H1 (cell line): ENCODE results near the gene PAXX. TPM values are rescaled to one million over a fixed set of nuclear protein-coding genes. Genes with fewer than 3 reads are reported as not detected.

Source experiments
- CTCF ChIA-PET: fragments of 300-600 bp; sonication (Branson Sonifier 250); formaldehyde crosslinking; loops from one replicate; lab custom pipeline; 2021; ENCODE audit not compliant: partially characterized antibody; lab: Charles Lee
- POLR2A ChIA-PET: fragments of 300-600 bp; sonication (Branson Sonifier 250); formaldehyde crosslinking; loops from one replicate; lab custom pipeline; 2021; ENCODE audit warnings: inconsistent platforms; ENCODE audit not compliant: partially characterized antibody; lab: Charles Lee
- DNase-seq, 2 experiments: peaks; one replicate each; pipeline versions ENCODE4 v3.0.0 to v3.0.0-alpha.2; 2010 to 2022; ENCODE audit warnings: low spot score in 2 of 2, low read depth in 1 of 2, mixed read lengths in 1 of 2
- FAIRE-seq: peaks from 2 replicates; lab custom pipeline; 2011; peaks lifted over from hg19 to GRCh38; lab: Jason Lieb, UNC
- H2AFZ ChIP-seq: 2 replicates; pipeline ENCODE4 v1.8.1; 2012; ENCODE audit warnings: low read length, inconsistent platforms
- H2AK5ac ChIP-seq: 2 replicates; pipeline ENCODE4 v1.6.1; 2013; ENCODE audit warnings: low read depth, low read length
- H2BK120ac ChIP-seq: replicated peaks from 2 replicates; pipeline ENCODE3; 2013; ENCODE audit warnings: low read depth, low read length, inconsistent platforms
- H2BK12ac ChIP-seq: 2 replicates; pipeline ENCODE4 v1.6.1; 2013; ENCODE audit warnings: low read depth, low read length
- H2BK15ac ChIP-seq: 2 replicates; pipeline ENCODE4 v1.6.1; 2013; ENCODE audit warnings: low read length
- H2BK20ac ChIP-seq: 2 replicates; pipeline ENCODE4 v1.6.1; 2013; ENCODE audit warnings: low read length
- H2BK5ac ChIP-seq: 2 replicates; pipeline ENCODE4 v1.6.1; 2013; ENCODE audit warnings: low read depth, low read length
- H3K14ac ChIP-seq: 2 replicates; pipeline ENCODE4 v1.6.1; 2013; ENCODE audit warnings: inconsistent platforms; ENCODE audit not compliant: insufficient read length
- H3K18ac ChIP-seq: 2 replicates; pipeline ENCODE4 v1.6.1; 2013; ENCODE audit warnings: low read length; ENCODE audit errors: extremely low read depth
- H3K23ac ChIP-seq: 2 replicates; pipeline ENCODE4 v1.6.1; 2013; ENCODE audit warnings: inconsistent platforms; ENCODE audit not compliant: insufficient read length
- H3K23me2 ChIP-seq: 2 replicates; pipeline ENCODE4 v1.6.1; 2013; ENCODE audit warnings: low read depth, low read length
- H3K27ac ChIP-seq: 2 replicates; pipeline ENCODE4 v1.6.1; 2011; ENCODE audit warnings: low read depth, low read length, inconsistent platforms
- H3K27me3 ChIP-seq, 4 experiments: replicated peaks in 1 of 4; 1 replicate in 1 of 4; 2 replicates in 3 of 4; pipeline versions ENCODE4 v1.6.1 to v1.8.1; 2011 to 2013; ENCODE audit warnings: low read length in 3 of 4, mild to moderate bottlenecking in 3 of 4, inconsistent platforms in 2 of 4, mixed read lengths in 2 of 4, moderate library complexity in 1 of 4; ENCODE audit not compliant: control insufficient read depth in 3 of 4, insufficient read depth in 3 of 4; ENCODE audit errors: extremely low read depth in 1 of 4
- H3K36me3 ChIP-seq, 4 experiments: 2 replicates each; pipeline versions ENCODE4 v1.6.1 to v1.8.1; 2011 to 2013; ENCODE audit warnings: mild to moderate bottlenecking in 4 of 4, low read length in 3 of 4, moderate library complexity in 2 of 4, control low read depth in 1 of 4, inconsistent platforms in 1 of 4; ENCODE audit not compliant: insufficient read depth in 4 of 4, control insufficient read depth in 2 of 4
- H3K4ac ChIP-seq: replicated peaks from 2 replicates; pipeline ENCODE3; 2013; ENCODE audit warnings: low read length, low read depth, mixed read lengths, inconsistent platforms; ENCODE audit not compliant: insufficient read length
- H3K4me1 ChIP-seq, 4 experiments: replicated peaks in 1 of 4; 1 replicate in 1 of 4; 2 replicates in 3 of 4; pipeline versions ENCODE4 v1.6.1 to v1.8.1; 2011 to 2013; ENCODE audit warnings: low read length in 3 of 4, inconsistent platforms in 2 of 4, mixed read lengths in 1 of 4; ENCODE audit not compliant: insufficient read depth in 4 of 4, control insufficient read depth in 3 of 4
- H3K4me2 ChIP-seq, 2 experiments: 2 replicates each; pipeline versions ENCODE4 v1.6.1 to v1.8.1; 2011 to 2013; ENCODE audit warnings: low read depth in 2 of 2, low read length in 2 of 2, control low read depth in 1 of 2, inconsistent platforms in 1 of 2, mild to moderate bottlenecking in 1 of 2; ENCODE audit not compliant: insufficient read depth in 1 of 2
- H3K4me3 ChIP-seq, 4 experiments: fragments of 200-600, 300-600 bp in 1 of 4; sonication (generic), shearing (Covaris generic), sonication (Bioruptor Twin) in 1 of 4; 2 replicates each; pipeline versions ENCODE4 v1.5.1 to v1.8.1; 2011 to 2016; ENCODE audit warnings: low read length in 4 of 4, low read depth in 3 of 4, control low read depth in 2 of 4, inconsistent platforms in 2 of 4, mild to moderate bottlenecking in 2 of 4, mixed read lengths in 1 of 4, moderate library complexity in 1 of 4; ENCODE audit not compliant: insufficient read depth in 2 of 4; ENCODE audit errors: extremely low read depth in 1 of 4
- H3K56ac ChIP-seq: replicated peaks from 2 replicates; pipeline ENCODE3; 2013; ENCODE audit warnings: low read depth, mild to moderate bottlenecking, mixed read lengths, low read length, inconsistent platforms; ENCODE audit not compliant: insufficient read length
- H3K79me1 ChIP-seq: 2 replicates; pipeline ENCODE4 v1.6.1; 2013; ENCODE audit warnings: low read depth, low read length, control low read depth
- H3K79me2 ChIP-seq, 2 experiments: 2 replicates each; pipeline versions ENCODE4 v1.6.1 to v1.8.1; 2012 to 2013; ENCODE audit warnings: low read length in 2 of 2, mild to moderate bottlenecking in 2 of 2, inconsistent platforms in 1 of 2; ENCODE audit not compliant: insufficient read depth in 2 of 2, control insufficient read depth in 1 of 2
- H3K9ac ChIP-seq, 4 experiments: replicated peaks in 1 of 4; 1 replicate in 1 of 4; 2 replicates in 3 of 4; pipeline versions ENCODE4 v1.6.1 to v1.8.1; 2011 to 2013; ENCODE audit warnings: low read depth in 3 of 4, low read length in 3 of 4, control low read depth in 2 of 4, mild to moderate bottlenecking in 2 of 4, moderate library complexity in 2 of 4, inconsistent platforms in 1 of 4; ENCODE audit errors: extremely low read depth in 1 of 4
- H3K9me3 ChIP-seq, 2 experiments: 2 replicates each; pipeline versions ENCODE4 v1.6.1 to v1.8.1; 2012 to 2013; ENCODE audit warnings: mild to moderate bottlenecking in 2 of 2, moderate library complexity in 2 of 2, control low read depth in 1 of 2, inconsistent platforms in 1 of 2, low read depth in 1 of 2, low read length in 1 of 2, mixed read lengths in 1 of 2; ENCODE audit not compliant: insufficient read depth in 2 of 2
- H4K20me1 ChIP-seq, 2 experiments: replicated peaks in 1 of 2; 2 replicates each; pipeline versions ENCODE3 to v1.8.1; 2011 to 2013; ENCODE audit warnings: inconsistent platforms in 2 of 2, low read length in 2 of 2, mild to moderate bottlenecking in 1 of 2; ENCODE audit not compliant: insufficient read depth in 2 of 2, control insufficient read depth in 1 of 2
- H4K5ac ChIP-seq: 2 replicates; pipeline ENCODE4 v1.6.1; 2013; ENCODE audit warnings: low read length, low read depth, mixed read lengths, inconsistent platforms; ENCODE audit not compliant: insufficient read length
- H4K8ac ChIP-seq: 2 replicates; pipeline ENCODE4 v1.8.0; 2013; ENCODE audit warnings: mild to moderate bottlenecking, moderate library complexity, low read length, inconsistent platforms; ENCODE audit not compliant: insufficient read depth; ENCODE audit errors: extremely low read depth
- H4K91ac ChIP-seq: replicated peaks from 2 replicates; pipeline ENCODE3; 2013; ENCODE audit warnings: low read length, mixed read lengths, inconsistent platforms; ENCODE audit not compliant: insufficient read length
- WGBS, 2 experiments: shearing (Covaris generic) in 1 of 2; methylation state at CpG; one replicate each; pipeline versions ENCODE4 v1.1.6 to v1.1.7; 2013 to 2015; ENCODE audit warnings: low lambda C conversion rate in 2 of 2, mixed read lengths in 2 of 2, inconsistent platforms in 1 of 2, low coverage in 1 of 2, missing lambda C conversion rate in 1 of 2; ENCODE audit not compliant: insufficient replicate concordance in 2 of 2, insufficient coverage in 1 of 2, insufficient read length in 1 of 2; ENCODE audit errors: extremely low coverage in 1 of 2, missing lambda C conversion rate in 1 of 2; 5-methylcytosine and 5-hydroxymethylcytosine counted together
- polyA plus RNA-seq, 7 experiments: library from polyadenylated mRNA; depleted of rRNA in 3 of 7; stranded (reverse) in 5 of 7; unstranded in 2 of 7; fragments of >200 nt in 5 of 7; fragments of 200-250 nt in 2 of 7; gene quantifications; 1 replicate in 5 of 7; 2 replicates in 1 of 7; 4 replicates in 1 of 7; pipeline versions ENCODE4 v1.2.1 to v1.2.3, GENCODE V29; 2011 to 2013; ENCODE audit warnings: missing spikeins in 2 of 7, mixed read lengths in 2 of 7
- total RNA-seq: library from RNA; stranded (reverse); fragmentation: NEBNext Ultra II Directional; extraction: Animal tissue kit (Norgen Biotek cat#: 25700); gene quantifications from 2 replicates; pipeline ENCODE4 v1.2.1, GENCODE V29; 2021

The PAXX gene
- total and polyA plus RNA-seq, 2 of the 8 experiments (the other 6 are each of a cell fraction or from before 2014, with no cell fraction given): 43.4 to 45.9 TPM

- H3K4me2 ChIP-seq: no peak overlapping the region
- H3K36me3 ChIP-seq: no peaks in the 10 kb centered on the region
- H2AK5ac ChIP-seq: no peak overlapping the region
- H4K20me1 ChIP-seq: no peaks in the 10 kb centered on the region
- CTCF ChIA-PET: interaction anchor here (1.0 to 9.4 kb wide), 9 partner anchors 8 to 318 kb away, joined by 3 to 38 read pairs (median 3); partner anchors contain the start of genes C8G, CLIC3 and PAXX
- 90% methylated on average over 13 of the region's 17 CpGs; no CpG with 5 or more reads in 1 of the 2 experiments for WGBS, 2 experiments
- H3K4ac ChIP-seq: no peak overlapping the region
- DNase-seq: no peak
- H4K8ac ChIP-seq: peak overlapping the region; percentile 51; the same call in 1 of the 2 replicates
- no peaks in the 10 kb centered on the region for H3K79me2 ChIP-seq
- no peaks in the 10 kb centered on the region for H3K79me1 ChIP-seq
- H3K23ac ChIP-seq: no peak overlapping the region
- H3K23me2 ChIP-seq: no peaks in the 10 kb centered on the region
- H3K9me3 ChIP-seq: no peaks in the 10 kb centered on the region
- H3K18ac ChIP-seq: no peak overlapping the region
- FAIRE-seq: no peak
- no peak overlapping the region for H2BK12ac ChIP-seq
- no peak overlapping the region for H3K27ac ChIP-seq
- no peak overlapping the region for H3K14ac ChIP-seq
- no peak overlapping the region for H3K4me3 ChIP-seq
- H3K27me3 ChIP-seq: no peaks in the 10 kb centered on the region
- peak overlapping the region; percentile 15 for H4K91ac ChIP-seq
- no peak overlapping the region for H2BK120ac ChIP-seq
- no peak overlapping the region for H3K56ac ChIP-seq
- no peak overlapping the region for H2BK5ac ChIP-seq
- H4K5ac ChIP-seq: no peak overlapping the region
- no peak overlapping the region for H2BK20ac ChIP-seq
- no peak overlapping the region for H2BK15ac ChIP-seq
- POLR2A ChIA-PET: no interaction called here
- H3K4me1 ChIP-seq: peaks cover 0 to 7% (median 5%) of the 10 kb centered on the region in 4 experiments; a peak in 4 of 7 replicates
- H2AFZ ChIP-seq: no peak overlapping the region
- H3K9ac ChIP-seq: no peak overlapping the region
Observed at GRCh38 chr9:136968333-136969127, 23.7 kb upstream of the PAXX start.
